Fibroblast of villous mesenchyme (primary cell): ENCODE data around the gene POU3F2. TPM values are rescaled to one million over a fixed set of nuclear protein-coding genes. Genes with fewer than 3 reads are reported as not detected.

Experiments
- DNase-seq: peaks from one replicate; pipeline ENCODE4 v3.0.0-alpha.2; 2010; ENCODE audit warnings: low read depth
- H3K4me3 ChIP-seq: 2 replicates; pipeline ENCODE4 v1.5.1; 2011; ENCODE audit warnings: low read depth, mild to moderate bottlenecking, low read length
- CTCF ChIP-seq: IDR thresholded peaks from 2 replicates; pipeline ENCODE4 v1.5.1; 2012; ENCODE audit warnings: low read depth, mild to moderate bottlenecking, low read length; ENCODE audit not compliant: insufficient read depth
- total RNA-seq: library from RNA; depleted of rRNA; stranded (reverse); fragments of >200 nt; gene quantifications from 2 replicates; pipeline ENCODE4 v1.2.3, GENCODE V29; 2012

Gene POU3F2
- total RNA-seq, 1 donor = not detected

- no peak for TF ChIP-seq CTCF
- no peak for DNase-seq
- H3K4me3 ChIP-seq = no peak overlapping the region
Observed at GRCh38 chr6:98824902-98825599, 9.3 kb upstream of the POU3F2 start.

- no peak overlapping the region for H3K4me3 ChIP-seq
- DNase-seq = no peak
Observed at GRCh38 chr6:98825600-98826230, 8.7 kb upstream of the POU3F2 start.

GRCh38 chr6:98827295-98828159, 6.8 kb upstream of the POU3F2 start:
- no peak for DNase-seq
- TF ChIP-seq CTCF = no peak
- H3K4me3 ChIP-seq = no peak overlapping the region

More at GRCh38 chr6:98825600-98826230, 8.7 kb upstream of the POU3F2 start:
- no peak for TF ChIP-seq CTCF

- no peak for TF ChIP-seq CTCF
- no peak for DNase-seq
- H3K4me3 ChIP-seq = no peak overlapping the region
Observed at GRCh38 chr6:98828211-98828788, 6.1 kb upstream of the POU3F2 start.

- H3K4me3 ChIP-seq = no peak overlapping the region
- no peak for TF ChIP-seq CTCF
- no peak for DNase-seq
Observed at GRCh38 chr6:98828941-98829411, 5.4 kb upstream of the POU3F2 start.

- H3K4me3 ChIP-seq = no peak overlapping the region
- no peak for TF ChIP-seq CTCF
- no peak for DNase-seq
Observed at GRCh38 chr6:98830146-98830545, 4.2 kb upstream of the POU3F2 start.
